Putamen (tissue), 1 donor: ENCODE data around the gene DYNLL1.
"Not testable (repeated sequence)": the region's sequence is repeated elsewhere in the genome, so short reads cannot be mapped to it uniquely, and the experiment has no call there.

Experiments
- DNase-seq: peaks from one replicate; pipeline ENCODE4 v3.0.0-alpha.2; 2016; ENCODE audit warnings: low spot score

DYNLL1 gene

GRCh38 chr12:120474616-120474960, 21.3 kb upstream of the DYNLL1 start:
- peak; percentile 29 for DNase-seq

- no peak for DNase-seq
These were observed 20.3 kb upstream of the DYNLL1 start for GRCh38 chr12:120475643-120476042.

DNA sequence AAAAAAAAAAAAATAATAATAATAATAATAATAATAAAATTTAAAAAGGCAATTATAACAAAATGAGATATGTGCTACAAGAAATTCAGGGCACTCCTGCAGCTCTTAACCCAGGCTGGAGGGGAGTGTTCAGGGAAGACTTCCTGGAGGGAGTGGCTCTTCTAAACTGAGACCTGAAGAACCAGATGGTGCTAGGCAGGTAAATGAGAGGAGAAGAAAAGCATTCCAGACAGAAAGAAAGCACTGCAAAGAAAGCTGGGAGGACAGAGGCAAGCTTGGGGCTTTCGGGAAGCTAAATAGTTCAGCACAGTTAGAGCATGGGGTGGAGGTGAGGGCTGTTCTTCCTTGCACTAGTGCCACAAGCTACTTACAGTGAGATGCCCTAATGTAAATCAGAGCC, 16.5 kb upstream of the DYNLL1 start:
- DNase-seq: no peak

- no peak for DNase-seq
These were observed 15.7 kb upstream of the DYNLL1 start for GRCh38 chr12:120480211-120480610.

- DNase-seq: no peak
These were observed 14.7 kb upstream of the DYNLL1 start for GRCh38 chr12:120481022-120481767.

GRCh38 chr12:120483621-120484020, 12.3 kb upstream of the DYNLL1 start:
- DNase-seq: no peak

DNA sequence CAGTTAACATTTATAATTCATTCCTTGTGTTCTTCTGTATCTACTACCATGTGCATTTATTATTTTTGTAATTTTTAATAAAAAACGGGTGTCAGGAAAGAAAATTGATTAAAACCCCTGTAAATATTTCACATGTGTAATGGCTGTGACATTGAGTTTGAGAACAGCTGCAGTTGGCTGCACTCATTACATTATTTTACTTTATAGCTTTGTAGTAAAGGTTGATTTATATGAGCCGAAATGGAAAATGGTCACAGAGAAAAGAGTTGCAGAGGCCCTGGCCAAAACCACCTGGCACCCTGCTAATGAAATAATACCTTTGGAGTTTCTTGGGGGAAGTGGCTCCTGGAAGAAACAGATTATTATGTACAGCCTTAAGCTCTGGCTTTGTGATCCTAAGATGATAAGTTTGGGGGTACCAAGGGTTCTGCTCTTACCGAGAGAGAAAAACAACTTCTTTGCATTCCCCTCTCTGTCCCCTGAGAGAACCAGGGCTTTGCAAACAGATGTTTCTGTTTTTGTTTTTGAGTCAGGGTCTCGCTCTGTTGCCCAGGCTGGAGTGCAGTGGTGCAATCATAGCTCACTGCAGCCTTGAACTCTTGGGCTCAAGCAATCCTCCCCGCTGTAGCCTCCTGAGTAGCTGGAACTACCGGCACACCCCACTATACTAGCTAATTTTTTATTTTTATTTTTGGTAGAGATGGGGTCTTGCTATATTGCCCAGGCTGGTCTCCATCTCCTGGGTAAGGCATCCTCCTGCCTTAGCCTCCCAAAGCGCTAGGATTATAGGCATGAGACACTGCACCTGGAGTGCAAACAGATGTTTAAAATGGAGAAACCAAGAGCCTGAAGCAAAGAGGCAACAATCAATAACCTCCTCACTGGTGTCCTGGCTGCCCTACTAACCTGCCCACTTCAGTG, 9.7 kb upstream of the DYNLL1 start:
- no peak for DNase-seq

GRCh38 chr12:120487552-120487951, 8.4 kb upstream of the DYNLL1 start:
- not testable (repeated sequence) for DNase-seq

DNA sequence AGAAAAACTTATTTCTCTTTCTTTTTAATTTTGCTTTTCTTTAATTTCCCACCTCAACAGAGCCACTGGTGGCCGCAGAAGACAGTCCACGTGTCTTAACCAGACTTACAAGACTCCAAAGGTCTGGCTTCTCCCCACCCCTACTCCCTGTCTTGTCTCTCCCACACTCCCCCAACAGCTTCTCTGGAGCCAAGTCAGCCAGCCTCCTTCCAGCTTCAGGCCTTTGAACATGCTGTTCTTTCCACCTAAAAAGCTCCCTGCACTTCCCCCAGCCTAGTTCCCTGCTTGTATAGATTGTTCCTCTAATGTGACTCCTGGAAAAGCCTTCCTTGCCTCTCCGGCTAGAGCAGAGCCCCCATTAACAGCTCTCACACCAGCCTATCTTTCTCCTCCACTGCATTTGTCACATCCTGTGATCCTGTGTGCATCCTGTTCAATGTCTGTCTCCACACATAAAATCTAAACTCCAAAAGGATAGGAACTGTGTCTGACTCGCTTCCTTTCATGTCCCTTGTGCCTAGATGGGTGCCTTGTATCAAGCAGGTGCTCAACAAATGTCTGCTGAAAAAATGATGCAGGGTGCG, 7.8 kb upstream of the DYNLL1 start:
- DNase-seq: peak; percentile 52

GRCh38 chr12:120489018-120489417, 6.9 kb upstream of the DYNLL1 start:
- no peak for DNase-seq

GRCh38 chr12:120490325-120490724, 5.6 kb upstream of the DYNLL1 start:
- no peak for DNase-seq

- DNase-seq: peak; percentile 29
These were observed 4.9 kb upstream of the DYNLL1 start for GRCh38 chr12:120490833-120491512.

GRCh38 chr12:120495186-120495730, 655 bp upstream of the DYNLL1 start:
- no peak for DNase-seq

GRCh38 chr12:120496413-120497340, 764 bp downstream of the DYNLL1 start:
- DNase-seq: peak; percentile 89

DNA sequence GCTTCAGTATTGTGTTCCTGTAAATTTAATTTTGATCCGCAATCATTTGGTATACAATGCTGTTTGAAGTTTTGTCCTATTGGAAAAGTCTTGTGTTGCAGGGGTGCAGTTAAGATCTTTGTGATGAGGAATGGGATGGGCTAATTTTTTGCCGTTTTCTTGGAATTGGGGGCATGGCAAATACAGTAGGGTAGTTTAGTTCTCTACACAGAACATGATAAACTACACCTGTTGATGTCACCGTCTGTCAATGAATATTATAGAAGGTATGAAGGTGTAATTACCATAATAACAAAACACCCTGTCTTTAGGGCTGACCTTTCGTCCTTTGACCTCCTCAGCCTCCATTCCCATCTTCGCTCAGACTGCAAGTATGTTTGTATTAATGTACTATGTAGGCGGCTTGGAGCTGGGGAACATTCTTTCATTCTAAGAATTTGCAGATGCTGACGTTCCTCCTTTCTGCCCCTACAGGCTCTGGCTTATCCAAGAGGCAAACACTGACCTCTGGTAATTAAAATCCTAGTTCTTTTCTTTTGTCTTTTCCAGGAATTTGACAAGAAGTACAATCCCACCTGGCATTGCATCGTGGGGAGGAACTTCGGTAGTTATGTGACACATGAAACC, 1.7 kb downstream of the DYNLL1 start:
- DNase-seq: no peak

DNA sequence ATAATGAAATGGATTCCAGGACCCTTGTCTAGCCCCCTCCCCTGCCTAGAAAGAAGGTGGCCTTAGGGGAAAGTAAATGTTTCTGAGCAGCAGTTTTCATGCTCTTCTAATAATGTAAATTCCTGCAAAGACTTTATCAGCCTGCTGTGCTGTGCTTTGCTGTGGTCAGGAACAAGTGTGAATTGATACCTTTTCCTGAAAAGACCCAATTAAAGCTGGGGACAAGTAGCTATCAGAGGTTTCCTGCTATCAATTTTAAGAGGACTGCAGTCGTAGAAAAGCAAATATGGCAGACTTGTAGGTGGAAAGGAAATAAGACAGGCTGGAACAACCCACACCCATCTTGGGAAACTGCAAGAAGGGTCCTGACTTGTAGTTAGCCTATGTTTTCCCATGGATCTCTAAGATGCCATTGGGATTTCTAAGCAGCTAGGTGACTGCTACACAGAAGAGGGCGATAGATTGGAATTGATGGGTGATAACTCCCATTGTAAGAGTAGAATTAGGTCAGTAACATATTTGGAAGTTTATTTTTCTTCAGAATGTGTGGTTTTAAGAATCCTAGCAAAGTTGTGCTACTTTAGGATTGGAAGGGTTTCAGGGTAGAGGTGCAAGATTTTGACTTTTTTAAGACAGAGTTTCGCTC, 3.1 kb downstream of the DYNLL1 start:
- DNase-seq: no peak

GRCh38 chr12:120500581-120500980, 4.7 kb downstream of the DYNLL1 start:
- DNase-seq: no peak

DNA sequence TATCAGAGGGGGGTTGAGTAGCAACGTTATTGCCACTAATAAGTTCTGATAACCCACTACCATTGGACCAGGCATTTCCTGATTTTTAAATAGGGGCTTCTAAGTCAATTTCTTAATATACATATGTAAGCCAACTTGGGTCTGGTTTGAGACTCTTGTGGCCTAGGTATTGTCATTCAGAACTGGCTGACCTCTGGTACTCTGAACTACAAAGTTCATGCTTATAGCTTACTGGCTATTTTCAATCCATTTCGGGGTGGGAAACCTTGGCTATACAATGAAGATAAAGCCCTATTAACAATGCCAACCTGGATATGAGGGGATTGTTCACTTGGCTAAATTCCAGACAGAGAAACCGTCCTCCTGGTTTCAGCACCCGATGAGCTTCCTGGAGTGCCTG, 8.7 kb downstream of the DYNLL1 start:
- DNase-seq: no peak

- no peak for DNase-seq
These were observed 12.6 kb downstream of the DYNLL1 start for GRCh38 chr12:120508537-120508936.

DNA sequence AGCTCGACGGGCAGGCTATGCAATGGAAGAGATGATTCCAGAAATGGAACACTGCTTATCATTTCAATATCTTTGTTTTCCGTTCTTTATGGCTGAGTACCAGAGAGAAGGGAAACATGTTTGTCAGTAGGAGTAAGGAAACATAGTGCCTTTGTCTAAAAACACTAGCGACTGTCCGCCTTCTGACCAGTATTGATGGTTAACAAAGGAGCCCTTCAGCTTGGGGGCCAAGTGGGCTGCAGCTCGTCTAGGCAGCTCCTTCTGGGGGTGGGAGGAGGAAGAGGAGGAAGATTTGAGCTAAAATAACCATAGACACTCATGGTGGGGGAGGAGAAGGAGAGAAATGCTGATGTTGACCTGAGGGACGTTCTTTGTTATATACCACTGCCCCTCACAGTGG, 18.1 kb downstream of the DYNLL1 start:
- DNase-seq: peak; percentile 87
